ENCODE results near the gene ATP11C.

The ATP11C gene

DNA sequence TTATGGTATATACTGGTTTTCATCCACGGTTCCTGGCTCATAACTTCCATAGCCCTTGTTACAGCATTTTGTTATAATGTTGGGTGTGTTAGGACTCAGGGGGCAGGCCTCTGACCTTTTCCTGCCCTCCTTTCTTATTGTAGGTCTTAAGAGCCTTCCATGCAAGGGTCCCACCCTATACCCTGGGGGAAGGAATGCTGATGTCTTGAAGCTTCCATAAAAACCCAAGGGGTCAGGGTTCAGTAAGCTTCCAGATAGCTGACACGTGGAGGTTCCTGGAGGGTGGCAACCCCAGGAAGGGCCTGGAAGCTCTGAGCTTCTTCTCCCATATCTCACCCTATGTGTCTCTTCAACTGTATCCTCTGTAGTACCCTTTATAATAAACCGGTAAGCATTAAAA is 29.6 kb downstream of the ATP11C start:
- peaks cover 0 to 7% of the 10 kb centered on the region in 2 experiments for H3K4me1 ChIP-seq (ENCODE audit: control insufficient read depth in 1 of 2, insufficient read depth in 1 of 2, low read depth in 1 of 2, low read length in 1 of 2)
- no peaks in the 10 kb centered on the region for H3K27me3 ChIP-seq
- no peaks in the 10 kb centered on the region for H3K9me3 ChIP-seq
- H3K4me3 ChIP-seq (ENCODE audit: low read depth in 1 of 2, low read length in 1 of 2) = no peak overlapping the region
- TF ChIP-seq CTCF (IDR thresholded peaks at IDR 0.05) = no peak
- H3K27ac ChIP-seq = no peak overlapping the region
- no peaks in the 10 kb centered on the region for H3K36me3 ChIP-seq

GRCh38 chrX:139902559-139902958 is 30.3 kb downstream of the ATP11C start:
- Histone ChIP-seq H3K36me3 (no peaks in the 10 kb centered on the region), H3K4me3 (ENCODE audit: low read depth in 1 of 2, low read length in 1 of 2) (no peak overlapping the region), H3K4me1 (ENCODE audit: control insufficient read depth in 1 of 2, insufficient read depth in 1 of 2, low read depth in 1 of 2, low read length in 1 of 2) (peaks cover 0 to under 1% of the 10 kb centered on the region in 2 experiments), H3K27ac (no peak overlapping the region), H3K27me3 (no peaks in the 10 kb centered on the region), H3K9me3 (no peaks in the 10 kb centered on the region)
- TF ChIP-seq CTCF (IDR thresholded peaks at IDR 0.05) = no peak

- no peak overlapping the region for H3K27ac ChIP-seq
- H3K36me3 ChIP-seq = no peaks in the 10 kb centered on the region
- no peaks in the 10 kb centered on the region for H3K27me3 ChIP-seq
- no peaks in the 10 kb centered on the region for H3K9me3 ChIP-seq
- no peaks in the 10 kb centered on the region for H3K4me1 ChIP-seq (ENCODE audit: control insufficient read depth in 1 of 2, insufficient read depth in 1 of 2, low read depth in 1 of 2, low read length in 1 of 2)
- H3K4me3 ChIP-seq (ENCODE audit: low read depth in 1 of 2, low read length in 1 of 2) = no peak overlapping the region
- TF ChIP-seq CTCF (IDR thresholded peaks at IDR 0.05) = no peak
Measured at GRCh38 chrX:139898334-139898733, 34.5 kb downstream of the ATP11C start.

- TF ChIP-seq CTCF (IDR thresholded peaks at IDR 0.05) = no peak
- Histone ChIP-seq H3K4me1 (ENCODE audit: control insufficient read depth in 1 of 2, insufficient read depth in 1 of 2, low read depth in 1 of 2, low read length in 1 of 2) (no peaks in the 10 kb centered on the region), H3K36me3 (no peaks in the 10 kb centered on the region), H3K27ac (no peak overlapping the region), H3K4me3 (ENCODE audit: low read depth in 1 of 2, low read length in 1 of 2) (no peak overlapping the region), H3K27me3 (no peaks in the 10 kb centered on the region), H3K9me3 (no peaks in the 10 kb centered on the region)
Measured at GRCh38 chrX:139892512-139892911, 40.3 kb downstream of the ATP11C start.

GRCh38 chrX:139890991-139891700 is 41.7 kb downstream of the ATP11C start:
- no peaks in the 10 kb centered on the region for H3K36me3 ChIP-seq
- no peaks in the 10 kb centered on the region for H3K27me3 ChIP-seq
- H3K27ac ChIP-seq = no peak overlapping the region
- no peaks in the 10 kb centered on the region for H3K9me3 ChIP-seq
- TF ChIP-seq CTCF (IDR thresholded peaks at IDR 0.05) = no peak
- no peaks in the 10 kb centered on the region for H3K4me1 ChIP-seq (ENCODE audit: control insufficient read depth in 1 of 2, insufficient read depth in 1 of 2, low read depth in 1 of 2, low read length in 1 of 2)
- H3K4me3 ChIP-seq (ENCODE audit: low read depth in 1 of 2, low read length in 1 of 2) = no peak overlapping the region
